ENCODE data around the gene LYRM4.

GRCh38 chr6:5135788-5136376 lies 124.9 kb downstream of the LYRM4 start:
- TF ChIP-seq CTCF (IDR thresholded peaks at IDR 0.05; ENCODE audit: low read length) = peak; percentile 89
- TF ChIP-seq EZH2 (IDR thresholded peaks at IDR 0.05; ENCODE audit: borderline replicate concordance, low read length) = no peak

Data from OCI-LY1 (cell line).